Heart right ventricle (tissue), 16 donors: ENCODE results near the gene TCF7. TPM values are rescaled to one million over a fixed set of nuclear protein-coding genes. Genes with fewer than 3 reads are reported as not detected.

Experiments
- ATAC-seq, 8 donors: fragments of 200-7000 bp; cut with Tn5 transposase; one replicate each; pipeline ENCODE4 v1.9.1; 2020; ENCODE audit warnings: mild to moderate bottlenecking in 8 of 8, moderate library complexity in 8 of 8, moderate number of reproducible peaks in 1 of 8
- DNase-seq, 2 donors: peaks; one replicate each; pipeline ENCODE4 v3.0.0-alpha.2; 2020
- H3K27ac ChIP-seq, 10 donors: fragments of 200-600 bp; sonication (generic) in 2 of 10; one replicate each; pipeline versions ENCODE4 v1.5.0 to v1.8.0; 2020 to 2022; ENCODE audit warnings: mild to moderate bottlenecking in 3 of 10
- H3K27me3 ChIP-seq, 7 donors: fragments of 200-600 bp; one replicate each; pipeline ENCODE4 v1.8.0; 2021 to 2022; ENCODE audit warnings: mild to moderate bottlenecking in 2 of 7
- H3K36me3 ChIP-seq, 9 donors: fragments of 200-600 bp; sonication (generic) in 1 of 9; one replicate each; pipeline versions ENCODE4 v1.5.0 to v1.8.0; 2020 to 2022; ENCODE audit warnings: mild to moderate bottlenecking in 2 of 9
- H3K4me1 ChIP-seq, 9 donors: fragments of 200-600 bp; sonication (generic) in 1 of 9; one replicate each; pipeline versions ENCODE4 v1.5.0 to v1.8.0; 2020 to 2022; ENCODE audit warnings: mild to moderate bottlenecking in 4 of 9
- H3K4me3 ChIP-seq, 10 donors: fragments of 200-600 bp; sonication (generic) in 2 of 10; one replicate each; pipeline versions ENCODE4 v1.5.0 to v1.8.0; 2020 to 2022; ENCODE audit warnings: mild to moderate bottlenecking in 7 of 10, moderate library complexity in 2 of 10
- H3K9me3 ChIP-seq, 11 donors: fragments of 200-600 bp in 10 of 11; sonication (generic) in 2 of 11; one replicate each; pipeline versions ENCODE4 v1.5.0 to v1.8.0; 2013 to 2022; ENCODE audit warnings: mild to moderate bottlenecking in 2 of 11, control low read depth in 1 of 11, moderate library complexity in 1 of 11
- CTCF ChIP-seq, 9 donors: fragments of 200-600 bp; sonication (generic) in 2 of 9; IDR thresholded peaks; one replicate each; pipeline versions ENCODE4 v1.5.0 to v1.8.0; 2021 to 2022; ENCODE audit warnings: antibody characterized with exemption in 9 of 9, mild to moderate bottlenecking in 5 of 9, moderate library complexity in 1 of 9
- WGBS, 2 donors: extraction: QIAGEN DNeasy Blood & Tissue Kit; methylation state at CpG; one replicate each; pipeline ENCODE4 v1.1.7; 2013; ENCODE audit warnings: inconsistent platforms in 1 of 2; 5-methylcytosine and 5-hydroxymethylcytosine counted together
- intact Hi-C, 10 donors: fragments of 100-400 bp; cut with DNase I; formaldehyde crosslinking; loops; one replicate each; pipeline versions ENCODE4 v1.11.1 to v1.14.2; 2022
- polyA plus RNA-seq, 2 donors: library from polyadenylated mRNA; stranded (reverse); fragments of 200-250 nt; gene quantifications; one replicate each; pipeline ENCODE4 v1.2.3, GENCODE V29; 2013
- total RNA-seq, 10 donors: library from RNA; stranded (reverse); fragmentation: NEBNext Ultra II Directional in 3 of 10; extraction: Animal tissue kit (Norgen Biotek cat#: 25700) in 3 of 10; gene quantifications; one replicate each; pipeline versions ENCODE4 v1.2.1 to v1.2.4, GENCODE V29; 2021 to 2023
- donor health status: Arrhythmogenic right ventricular cardiomyopathy.
- donor health status: ischemic (EF 13 %, LVEDD 7.1; RV severe dilation, severe dysfunction).
- donor health status: healthy with polysubstance abuse.
- donor health status: DM: no; HTN: yes; CAD: no.
- donor health status: DM: no; HTN: no; CAD: no.
- donor health status: ischemic (EF 25% LVEDD 6.9; RV normal size, moderate dysfunction).
- donor health status: ischemic (EF 25% LVEDD 5.7; RV mildly dilated, moderate dysfunction).
- donor health status: healthy.
- donor health status: DM: yes; HTN: yes; CAD: no.
- donor health status: Ischemic cardiomyopathy.
- donor health status: ischemic (EF 35%, LVEDD 5.7; RV mildly dilated, moderate dysfunction).
- donor health status: nonischemic (EF 11% LVEDD 7.7; RV severe dilation, severe dysfunction).
- donor health status: DM: yes; HTN: yes; CAD: no.
- donor health status: PGD.
- donor health status: ischemic (EF 29% LVEDD 5.4; RV normal size, mild dysfunction).
- donor health status: nonischemic (EF 23%, LVEDD 6.1; RV moderate dilation, normal function).

TCF7 gene
- total and polyA plus RNA-seq, 12 donors, result 0.42 to 5.9 (median 1.9) TPM

GRCh38 chr5:134110382-134110781 is 4.1 kb upstream of the TCF7 start:
- H3K4me1 ChIP-seq, result peaks cover 3 to 20% (median 14%) of the 10 kb centered on the region in 9 donors
- no peaks in the 10 kb centered on the region for H3K9me3 ChIP-seq
- no peak overlapping the region for H3K4me3 ChIP-seq
- intact Hi-C loops, result no loop called here
- DNase-seq (no peak), ATAC-seq (no peak)
- no peak for TF ChIP-seq CTCF (IDR thresholded peaks at IDR 0.05)
- 65 to 74% methylated on average over 10 of the region's 10 CpGs for WGBS, 2 donors
- no peaks in the 10 kb centered on the region for H3K36me3 ChIP-seq
- no peak overlapping the region for H3K27ac ChIP-seq
- peaks cover 0 to 36% (median 28%) of the 10 kb centered on the region in 7 donors for H3K27me3 ChIP-seq

GRCh38 chr5:134111741-134112647 is 2.5 kb upstream of the TCF7 start:
- Histone ChIP-seq H3K4me1 (peaks cover 3 to 22% (median 14%) of the 10 kb centered on the region in 9 donors), H3K27me3 (peaks cover 0 to 45% (median 28%) of the 10 kb centered on the region in 7 donors), H3K4me3 (no peak overlapping the region), H3K9me3 (no peaks in the 10 kb centered on the region), H3K36me3 (no peaks in the 10 kb centered on the region), H3K27ac (no peak overlapping the region)
- no peak for DNase-seq
- TF ChIP-seq CTCF (IDR thresholded peaks at IDR 0.05), result no peak
- 88 to 91% methylated on average over 6 of the region's 6 CpGs for WGBS, 2 donors
- intact Hi-C loops, result no loop called here
- ATAC-seq, result no peak

GRCh38 chr5:134112726-134113362 is 1.6 kb upstream of the TCF7 start:
- Histone ChIP-seq H3K9me3 (no peaks in the 10 kb centered on the region), H3K36me3 (no peaks in the 10 kb centered on the region), H3K4me1 (peaks cover 3 to 22% (median 14%) of the 10 kb centered on the region in 9 donors), H3K4me3 (peak overlapping the region in 3 of 10 donors; percentile 63 to 73 (median 66)), H3K27me3 (peaks cover 0 to 45% (median 28%) of the 10 kb centered on the region in 7 donors), H3K27ac (no peak overlapping the region)
- DNase-seq, result no peak
- ATAC-seq, result no peak
- WGBS, 2 donors, result 57 to 58% methylated on average over 18 of the region's 18 CpGs
- intact Hi-C loops, result no loop called here
- TF ChIP-seq CTCF (IDR thresholded peaks at IDR 0.05), result no peak

GRCh38 chr5:134113363-134113889 is 1.1 kb upstream of the TCF7 start:
- Histone ChIP-seq H3K4me1 (peaks cover 3 to 22% (median 14%) of the 10 kb centered on the region in 9 donors), H3K27me3 (peaks cover 0 to 45% (median 28%) of the 10 kb centered on the region in 7 donors), H3K27ac (no peak overlapping the region), H3K9me3 (no peaks in the 10 kb centered on the region), H3K36me3 (no peaks in the 10 kb centered on the region), H3K4me3 (peak overlapping the region; percentile 22 to 73 (median 56))
- no peak for DNase-seq
- ATAC-seq, result peak in 2 of 8 donors; percentile 16 to 24
- no peak for TF ChIP-seq CTCF (IDR thresholded peaks at IDR 0.05)
- 8% methylated on average over 30 of the region's 30 CpGs for WGBS, 2 donors
- intact Hi-C loops, result no loop called here
